T-helper 2 cell treated with Interferon-gamma antibody and Interleukin-4, amounts not matched to agents 100 ng/mL and 5 ng/mL, for 36 hours (primary cell): ENCODE data around the gene GATA5. TPM values are rescaled to one million over a fixed set of nuclear protein-coding genes. Genes with fewer than 3 reads are reported as not detected.

Experiments used
- intact Hi-C: fragments of 100-400 bp; cut with micrococcal nuclease; formaldehyde crosslinking; loops from one replicate; pipeline ENCODE4 v1.15.1; 2023
- total RNA-seq: library from RNA; stranded (reverse); gene quantifications from 2 replicates; pipeline ENCODE4 v1.2.3, GENCODE V29; 2022

GATA5 gene
- not detected in 2 replicates for total RNA-seq

GRCh38 chr20:62475772-62476055 is at the start of gene GATA5:
TSS of gene GATA5 (minus strand) at chr20:62475995. CDS start at chr20:62475521, 474 bp downstream.
- intact Hi-C loops: no loop called here

- intact Hi-C loops: no loop called here
Measured at GRCh38 chr20:62525014-62525413, 49.2 kb upstream of the GATA5 start.

- intact Hi-C loops: no loop called here
Measured at GRCh38 chr20:62524505-62524911, 48.7 kb upstream of the GATA5 start.

- intact Hi-C loops: no loop called here
Measured at GRCh38 chr20:62523473-62524203, 47.8 kb upstream of the GATA5 start.

GRCh38 chr20:62522748-62523396 is 47.1 kb upstream of the GATA5 start:
- intact Hi-C loops: no loop called here

- intact Hi-C loops: no loop called here
Measured at GRCh38 chr20:62519826-62520225, 44.0 kb upstream of the GATA5 start.

- intact Hi-C loops: no loop called here
Measured at GRCh38 chr20:62518911-62519310, 43.1 kb upstream of the GATA5 start.

- intact Hi-C loops: no loop called here
Measured at GRCh38 chr20:62517901-62518610, 42.3 kb upstream of the GATA5 start.

- intact Hi-C loops: no loop called here
Measured at GRCh38 chr20:62517168-62517567, 41.4 kb upstream of the GATA5 start.

- intact Hi-C loops: no loop called here
Measured at GRCh38 chr20:62516338-62516737, 40.5 kb upstream of the GATA5 start.

GRCh38 chr20:62515826-62516225 is 40.0 kb upstream of the GATA5 start:
- intact Hi-C loops: no loop called here

- intact Hi-C loops: no loop called here
Measured at GRCh38 chr20:62515280-62515679, 39.5 kb upstream of the GATA5 start.

- intact Hi-C loops: no loop called here
Measured at GRCh38 chr20:62513991-62514390, 38.2 kb upstream of the GATA5 start.

GRCh38 chr20:62511915-62512610 is 36.3 kb upstream of the GATA5 start:
- intact Hi-C loops: no loop called here

GRCh38 chr20:62511300-62511914 is 35.6 kb upstream of the GATA5 start:
- intact Hi-C loops: no loop called here

- intact Hi-C loops: no loop called here
Measured at GRCh38 chr20:62508641-62509051, 32.9 kb upstream of the GATA5 start.

- intact Hi-C loops: no loop called here
Measured at GRCh38 chr20:62507991-62508640, 32.3 kb upstream of the GATA5 start.

- intact Hi-C loops: no loop called here
Measured at GRCh38 chr20:62507323-62507722, 31.5 kb upstream of the GATA5 start.

- intact Hi-C loops: no loop called here
Measured at GRCh38 chr20:62506791-62507190, 31.0 kb upstream of the GATA5 start.

- intact Hi-C loops: no loop called here
Measured at GRCh38 chr20:62506087-62506486, 30.3 kb upstream of the GATA5 start.
